HG03442 (cell line): Measurements from ENCODE around the gene ERICH4.
"Not testable (repeated sequence)": the region's sequence is repeated elsewhere in the genome, so short reads cannot be mapped to it uniquely, and the experiment has no call there.

Source experiments
- ATAC-seq: cut with Tn5 transposase; IDR thresholded peaks from one replicate; pipeline ENCODE4 v1.9.1; 2021; ENCODE audit warnings: mild to moderate bottlenecking, moderate library complexity; ENCODE audit not compliant: unreplicated experiment

The ERICH4 gene

GRCh38 chr19:41463257-41464256 is 20.6 kb downstream of the ERICH4 start:
- not testable (repeated sequence) for ATAC-seq

GRCh38 chr19:41476583-41476982 is 33.6 kb downstream of the ERICH4 start:
- ATAC-seq = no peak

GRCh38 chr19:41478171-41478570 is 35.2 kb downstream of the ERICH4 start:
- ATAC-seq = no peak

GRCh38 chr19:41478875-41479756 is 36.2 kb downstream of the ERICH4 start:
- ATAC-seq = no peak

- no peak for ATAC-seq
Observed at GRCh38 chr19:41479757-41480191, 36.8 kb downstream of the ERICH4 start.

- ATAC-seq = no peak
Observed at GRCh38 chr19:41480336-41480735, 37.4 kb downstream of the ERICH4 start.

- no peak for ATAC-seq
Observed at GRCh38 chr19:41484822-41485221, 41.9 kb downstream of the ERICH4 start.

GRCh38 chr19:41486953-41487352 is 44.0 kb downstream of the ERICH4 start:
- ATAC-seq = not testable (repeated sequence)

GRCh38 chr19:41492843-41493242 is 49.9 kb downstream of the ERICH4 start:
- ATAC-seq = no peak
